Measurements from ENCODE around the gene ASTN2. TPM values are rescaled to one million over a fixed set of nuclear protein-coding genes. Genes with fewer than 3 reads are reported as not detected.

The ASTN2 gene
- total and polyA plus RNA-seq, 10 of the 15 experiments (the other 5 are each of a cell fraction or from before 2014, with no cell fraction given): 1.4 to 15.7 (median 7.0) TPM

DNA sequence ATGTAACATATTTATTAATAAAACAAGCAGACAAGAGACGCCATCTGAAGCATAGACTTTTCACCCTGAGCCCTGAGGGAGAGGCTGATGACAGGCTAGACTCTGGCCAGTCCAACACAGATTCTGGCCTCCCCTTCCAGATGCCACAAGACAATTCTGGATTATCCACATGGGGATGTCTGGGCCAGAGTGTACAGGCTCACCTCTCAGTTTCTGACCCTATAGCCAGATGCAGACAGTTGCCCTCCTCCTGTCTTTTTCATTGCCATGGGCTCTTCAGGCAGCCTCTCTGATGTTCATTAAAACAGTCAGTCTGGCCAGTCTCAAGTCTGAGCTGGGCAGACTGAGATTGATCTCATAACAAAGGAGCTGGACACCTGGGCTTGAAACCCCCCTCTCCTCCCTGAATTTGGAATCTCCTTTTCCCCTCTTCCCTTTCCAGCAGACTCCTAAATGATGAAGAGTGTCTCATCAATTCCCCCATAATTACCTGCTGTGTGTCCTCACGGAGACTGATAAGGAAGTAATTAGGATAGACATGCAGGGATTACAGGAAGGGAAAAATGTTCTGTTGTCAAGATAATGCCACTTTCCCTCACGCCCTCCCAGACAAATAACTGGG lies 89.6 kb downstream of the ASTN2 start:
- WGBS (ENCODE audit: insufficient coverage, insufficient replicate concordance, low lambda C conversion rate, missing lambda C conversion rate): 10% methylated on average over 3 of the region's 3 CpGs
- Histone ChIP-seq H2AFZ (ENCODE audit: control insufficient read depth, low read depth, low read length) (no peak overlapping the region), H3K4me1 (ENCODE audit: control insufficient read depth, insufficient read depth, low read length) (no peaks in the 10 kb centered on the region), H3K79me2 (ENCODE audit: control insufficient read depth, insufficient read depth, low read length) (no peaks in the 10 kb centered on the region), H3K4me2 (ENCODE audit: control insufficient read depth, insufficient read depth) (no peak overlapping the region), H3K27me3 (replicated peaks in 1 of 2; ENCODE audit: control insufficient read depth in 2 of 2, insufficient read depth in 2 of 2, low read length in 1 of 2) (no peaks in the 10 kb centered on the region), H3K4me3 (no peak overlapping the region), H3K9ac (ENCODE audit: control insufficient read depth, insufficient read depth, low read length) (no peak overlapping the region), H3K36me3 (ENCODE audit: control insufficient read depth in 2 of 2, insufficient read depth in 2 of 2, low read length in 1 of 2) (no peaks in the 10 kb centered on the region), H3K27ac (ENCODE audit: control insufficient read depth, insufficient read depth) (no peak overlapping the region), H4K20me1 (ENCODE audit: control insufficient read depth, insufficient read depth) (no peaks in the 10 kb centered on the region), H3K9me3 (replicated peaks; ENCODE audit: control insufficient read depth, insufficient read depth, low read length) (no peaks in the 10 kb centered on the region)
- TF ChIP-seq, protein P1, sequence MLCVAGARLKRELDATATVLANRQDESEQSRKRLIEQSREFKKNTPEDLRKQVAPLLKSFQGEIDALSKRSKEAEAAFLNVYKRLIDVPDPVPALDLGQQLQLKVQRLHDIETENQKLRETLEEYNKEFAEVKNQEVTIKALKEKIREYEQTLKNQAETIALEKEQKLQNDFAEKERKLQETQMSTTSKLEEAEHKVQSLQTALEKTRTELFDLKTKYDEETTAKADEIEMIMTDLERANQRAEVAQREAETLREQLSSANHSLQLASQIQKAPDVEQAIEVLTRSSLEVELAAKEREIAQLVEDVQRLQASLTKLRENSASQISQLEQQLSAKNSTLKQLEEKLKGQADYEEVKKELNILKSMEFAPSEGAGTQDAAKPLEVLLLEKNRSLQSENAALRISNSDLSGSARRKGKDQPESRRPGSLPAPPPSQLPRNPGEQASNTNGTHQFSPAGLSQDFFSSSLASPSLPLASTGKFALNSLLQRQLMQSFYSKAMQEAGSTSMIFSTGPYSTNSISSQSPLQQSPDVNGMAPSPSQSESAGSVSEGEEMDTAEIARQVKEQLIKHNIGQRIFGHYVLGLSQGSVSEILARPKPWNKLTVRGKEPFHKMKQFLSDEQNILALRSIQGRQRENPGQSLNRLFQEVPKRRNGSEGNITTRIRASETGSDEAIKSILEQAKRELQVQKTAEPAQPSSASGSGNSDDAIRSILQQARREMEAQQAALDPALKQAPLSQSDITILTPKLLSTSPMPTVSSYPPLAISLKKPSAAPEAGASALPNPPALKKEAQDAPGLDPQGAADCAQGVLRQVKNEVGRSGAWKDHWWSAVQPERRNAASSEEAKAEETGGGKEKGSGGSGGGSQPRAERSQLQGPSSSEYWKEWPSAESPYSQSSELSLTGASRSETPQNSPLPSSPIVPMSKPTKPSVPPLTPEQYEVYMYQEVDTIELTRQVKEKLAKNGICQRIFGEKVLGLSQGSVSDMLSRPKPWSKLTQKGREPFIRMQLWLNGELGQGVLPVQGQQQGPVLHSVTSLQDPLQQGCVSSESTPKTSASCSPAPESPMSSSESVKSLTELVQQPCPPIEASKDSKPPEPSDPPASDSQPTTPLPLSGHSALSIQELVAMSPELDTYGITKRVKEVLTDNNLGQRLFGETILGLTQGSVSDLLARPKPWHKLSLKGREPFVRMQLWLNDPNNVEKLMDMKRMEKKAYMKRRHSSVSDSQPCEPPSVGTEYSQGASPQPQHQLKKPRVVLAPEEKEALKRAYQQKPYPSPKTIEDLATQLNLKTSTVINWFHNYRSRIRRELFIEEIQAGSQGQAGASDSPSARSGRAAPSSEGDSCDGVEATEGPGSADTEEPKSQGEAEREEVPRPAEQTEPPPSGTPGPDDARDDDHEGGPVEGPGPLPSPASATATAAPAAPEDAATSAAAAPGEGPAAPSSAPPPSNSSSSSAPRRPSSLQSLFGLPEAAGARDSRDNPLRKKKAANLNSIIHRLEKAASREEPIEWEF (IDR thresholded peaks at IDR 0.05; ENCODE audit: insufficient replicate concordance, low read depth, low read length): no peak
- TF ChIP-seq KDM1A (IDR thresholded peaks at IDR 0.05; ENCODE audit: borderline replicate concordance) (no peak), YY1 (IDR thresholded peaks at IDR 0.05; ENCODE audit: low read depth, low read length) (no peak), ZZZ3 (IDR thresholded peaks at IDR 0.05; ENCODE audit: control insufficient read depth, insufficient read length, low read depth) (no peak)
- TF ChIP-seq, protein P2, sequence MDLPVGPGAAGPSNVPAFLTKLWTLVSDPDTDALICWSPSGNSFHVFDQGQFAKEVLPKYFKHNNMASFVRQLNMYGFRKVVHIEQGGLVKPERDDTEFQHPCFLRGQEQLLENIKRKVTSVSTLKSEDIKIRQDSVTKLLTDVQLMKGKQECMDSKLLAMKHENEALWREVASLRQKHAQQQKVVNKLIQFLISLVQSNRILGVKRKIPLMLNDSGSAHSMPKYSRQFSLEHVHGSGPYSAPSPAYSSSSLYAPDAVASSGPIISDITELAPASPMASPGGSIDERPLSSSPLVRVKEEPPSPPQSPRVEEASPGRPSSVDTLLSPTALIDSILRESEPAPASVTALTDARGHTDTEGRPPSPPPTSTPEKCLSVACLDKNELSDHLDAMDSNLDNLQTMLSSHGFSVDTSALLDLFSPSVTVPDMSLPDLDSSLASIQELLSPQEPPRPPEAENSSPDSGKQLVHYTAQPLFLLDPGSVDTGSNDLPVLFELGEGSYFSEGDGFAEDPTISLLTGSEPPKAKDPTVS (IDR thresholded peaks at IDR 0.05; ENCODE audit: low read depth, low read length): no peak
- TF ChIP-seq, protein P3, sequence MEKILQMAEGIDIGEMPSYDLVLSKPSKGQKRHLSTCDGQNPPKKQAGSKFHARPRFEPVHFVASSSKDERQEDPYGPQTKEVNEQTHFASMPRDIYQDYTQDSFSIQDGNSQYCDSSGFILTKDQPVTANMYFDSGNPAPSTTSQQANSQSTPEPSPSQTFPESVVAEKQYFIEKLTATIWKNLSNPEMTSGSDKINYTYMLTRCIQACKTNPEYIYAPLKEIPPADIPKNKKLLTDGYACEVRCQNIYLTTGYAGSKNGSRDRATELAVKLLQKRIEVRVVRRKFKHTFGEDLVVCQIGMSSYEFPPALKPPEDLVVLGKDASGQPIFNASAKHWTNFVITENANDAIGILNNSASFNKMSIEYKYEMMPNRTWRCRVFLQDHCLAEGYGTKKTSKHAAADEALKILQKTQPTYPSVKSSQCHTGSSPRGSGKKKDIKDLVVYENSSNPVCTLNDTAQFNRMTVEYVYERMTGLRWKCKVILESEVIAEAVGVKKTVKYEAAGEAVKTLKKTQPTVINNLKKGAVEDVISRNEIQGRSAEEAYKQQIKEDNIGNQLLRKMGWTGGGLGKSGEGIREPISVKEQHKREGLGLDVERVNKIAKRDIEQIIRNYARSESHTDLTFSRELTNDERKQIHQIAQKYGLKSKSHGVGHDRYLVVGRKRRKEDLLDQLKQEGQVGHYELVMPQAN (conservative IDR thresholded peaks at IDR 0.05): no peak
- intact Hi-C loops (cut with micrococcal nuclease; ENCODE audit: unreplicated experiment) (no loop called here), in situ Hi-C loops (cut with MboI) (no loop called here)
- BruUV-seq (replicated peaks): no TSS peak
- SMC1A ChIA-PET (ENCODE audit: uncharacterized antibody, unreplicated experiment): no interaction called here
- DNase-seq (ENCODE audit: low read depth, low spot score): no peak
- no peak for FAIRE-seq
- CTCF ChIA-PET: no interaction called here
- RAD21 ChIA-PET (ENCODE audit: unreplicated experiment): no interaction called here
- POLR2A ChIA-PET: no interaction called here
- no peak for ATAC-seq
